Gastroesophageal sphincter (tissue), 3 donors: ENCODE measurements around the gene PUSL1.

Source experiments
- EP300 ChIP-seq: sonication (generic); formaldehyde crosslinking; IDR thresholded peaks from one replicate; pipeline ENCODE4 v1.6.1; 2017; ENCODE audit warnings: antibody characterized with exemption, mild to moderate bottlenecking
- POLR2A ChIP-seq, 2 donors: fragments of 450-650 bp; IDR thresholded peaks; one replicate each; pipeline ENCODE4 v1.6.1; 2017; ENCODE audit warnings: antibody characterized with exemption in 2 of 2, mild to moderate bottlenecking in 2 of 2, moderate library complexity in 1 of 2
- POLR2AphosphoS5 ChIP-seq: sonication (generic); formaldehyde crosslinking; IDR thresholded peaks from one replicate; pipeline ENCODE4 v1.6.1; 2017; ENCODE audit warnings: antibody characterized with exemption
- TF ChIP-seq, protein P1 (sequence below), 4 experiments: fragments of 200-600 bp in 2 of 4; fragments of 450-650 bp in 2 of 4; sonication (generic) in 1 of 4; IDR thresholded peaks; one replicate each; pipeline ENCODE4 v1.5.1; 2017 to 2019; ENCODE audit warnings: antibody characterized with exemption in 4 of 4, mild to moderate bottlenecking in 2 of 4, moderate library complexity in 2 of 4

DNA sequence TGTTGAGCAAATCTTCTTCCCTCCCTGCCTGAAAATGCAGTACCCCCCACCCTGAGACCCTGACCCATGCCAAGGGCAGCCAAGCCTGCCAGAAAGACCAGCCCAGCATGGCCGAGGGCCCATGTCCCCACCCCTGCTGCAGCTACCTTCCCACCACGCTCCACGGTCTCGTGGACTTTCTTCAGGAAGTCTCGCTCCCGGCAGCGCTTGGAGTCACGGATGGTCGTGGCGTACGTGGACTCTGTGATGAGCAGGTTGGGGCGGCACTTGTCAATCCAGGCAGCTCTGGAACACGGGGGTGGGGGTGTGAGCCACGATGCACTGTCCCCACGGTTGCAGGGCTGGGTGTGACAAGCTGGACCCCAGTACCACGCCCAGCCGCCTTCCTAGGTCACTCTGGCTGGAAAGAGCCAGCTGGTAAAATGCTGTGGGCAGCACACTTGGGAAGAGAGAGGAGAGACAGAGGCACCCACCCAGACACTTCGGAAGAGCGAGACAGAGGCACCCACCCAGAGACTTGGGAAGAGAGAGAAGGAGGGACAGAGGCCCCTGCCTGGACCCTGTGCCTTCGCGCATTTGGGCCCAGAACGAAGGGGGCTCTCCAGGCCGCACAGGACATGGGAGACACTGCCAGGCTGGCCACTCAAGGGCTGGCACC lies 6.4 kb downstream of the PUSL1 start:
- TF ChIP-seq, protein P1, sequence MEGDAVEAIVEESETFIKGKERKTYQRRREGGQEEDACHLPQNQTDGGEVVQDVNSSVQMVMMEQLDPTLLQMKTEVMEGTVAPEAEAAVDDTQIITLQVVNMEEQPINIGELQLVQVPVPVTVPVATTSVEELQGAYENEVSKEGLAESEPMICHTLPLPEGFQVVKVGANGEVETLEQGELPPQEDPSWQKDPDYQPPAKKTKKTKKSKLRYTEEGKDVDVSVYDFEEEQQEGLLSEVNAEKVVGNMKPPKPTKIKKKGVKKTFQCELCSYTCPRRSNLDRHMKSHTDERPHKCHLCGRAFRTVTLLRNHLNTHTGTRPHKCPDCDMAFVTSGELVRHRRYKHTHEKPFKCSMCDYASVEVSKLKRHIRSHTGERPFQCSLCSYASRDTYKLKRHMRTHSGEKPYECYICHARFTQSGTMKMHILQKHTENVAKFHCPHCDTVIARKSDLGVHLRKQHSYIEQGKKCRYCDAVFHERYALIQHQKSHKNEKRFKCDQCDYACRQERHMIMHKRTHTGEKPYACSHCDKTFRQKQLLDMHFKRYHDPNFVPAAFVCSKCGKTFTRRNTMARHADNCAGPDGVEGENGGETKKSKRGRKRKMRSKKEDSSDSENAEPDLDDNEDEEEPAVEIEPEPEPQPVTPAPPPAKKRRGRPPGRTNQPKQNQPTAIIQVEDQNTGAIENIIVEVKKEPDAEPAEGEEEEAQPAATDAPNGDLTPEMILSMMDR (IDR thresholded peaks at IDR 0.05) = no peak
- TF ChIP-seq EP300 = no peak
- TF ChIP-seq POLR2AphosphoS5 = no peak
- no peak for TF ChIP-seq POLR2A (IDR thresholded peaks at IDR 0.05)
